ENCODE data around the gene SNPH.

- TF ChIP-seq, protein P1, sequence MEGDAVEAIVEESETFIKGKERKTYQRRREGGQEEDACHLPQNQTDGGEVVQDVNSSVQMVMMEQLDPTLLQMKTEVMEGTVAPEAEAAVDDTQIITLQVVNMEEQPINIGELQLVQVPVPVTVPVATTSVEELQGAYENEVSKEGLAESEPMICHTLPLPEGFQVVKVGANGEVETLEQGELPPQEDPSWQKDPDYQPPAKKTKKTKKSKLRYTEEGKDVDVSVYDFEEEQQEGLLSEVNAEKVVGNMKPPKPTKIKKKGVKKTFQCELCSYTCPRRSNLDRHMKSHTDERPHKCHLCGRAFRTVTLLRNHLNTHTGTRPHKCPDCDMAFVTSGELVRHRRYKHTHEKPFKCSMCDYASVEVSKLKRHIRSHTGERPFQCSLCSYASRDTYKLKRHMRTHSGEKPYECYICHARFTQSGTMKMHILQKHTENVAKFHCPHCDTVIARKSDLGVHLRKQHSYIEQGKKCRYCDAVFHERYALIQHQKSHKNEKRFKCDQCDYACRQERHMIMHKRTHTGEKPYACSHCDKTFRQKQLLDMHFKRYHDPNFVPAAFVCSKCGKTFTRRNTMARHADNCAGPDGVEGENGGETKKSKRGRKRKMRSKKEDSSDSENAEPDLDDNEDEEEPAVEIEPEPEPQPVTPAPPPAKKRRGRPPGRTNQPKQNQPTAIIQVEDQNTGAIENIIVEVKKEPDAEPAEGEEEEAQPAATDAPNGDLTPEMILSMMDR (IDR thresholded peaks at IDR 0.05; ENCODE audit: low read depth, low read length) = no peak
- TF ChIP-seq POLR2A (IDR thresholded peaks at IDR 0.05; ENCODE audit: extremely low read depth, insufficient read length) (no peak), MYC (IDR thresholded peaks at IDR 0.05; ENCODE audit: low read depth, low read length) (no peak)
These were observed 31.4 kb downstream of the SNPH start for GRCh38 chr20:1297486-1297885.

Data from NB4 (cell line).